B cell (primary cell): ENCODE data around the gene UQCC5. TPM values are rescaled to one million over a fixed set of nuclear protein-coding genes. Genes with fewer than 3 reads are reported as not detected.
A peak's percentile ranks its signal among the peaks of the same experiment; 100 is the strongest.

Experiments used
- ATAC-seq: fragments of 200-7000 bp; cut with Tn5 transposase; one replicate; pipeline ENCODE4 v1.10.0; 2021; ENCODE audit warnings: low read depth, mild to moderate bottlenecking, moderate number of reproducible peaks, moderate library complexity
- CTCF ChIA-PET: fragments of 350-600 bp; sonication (Branson Sonifier 250); formaldehyde crosslinking; loops from one replicate; lab custom pipeline; 2021; ENCODE audit warnings: antibody characterized with exemption, inconsistent platforms; lab: Charles Lee
- POLR2A ChIA-PET: fragments of 350-600 bp; sonication (Branson Sonifier 250); formaldehyde crosslinking; loops from one replicate; lab custom pipeline; 2021; ENCODE audit warnings: antibody characterized with exemption; lab: Charles Lee
- DNase-seq: peaks from one replicate; pipeline ENCODE4 v3.0.0; 2013
- H2AFZ ChIP-seq: 2 replicates; pipeline ENCODE4 v1.6.1; 2012; ENCODE audit warnings: mild to moderate bottlenecking, low read depth, low read length; ENCODE audit not compliant: insufficient read depth, poor library complexity, severe bottlenecking
- H3K27ac ChIP-seq, 2 donors: 1 replicate in 1 of 2; 2 replicates in 1 of 2; pipeline ENCODE4 v1.5.1; 2012 to 2013; ENCODE audit warnings: low read length in 2 of 2, mild to moderate bottlenecking in 2 of 2, moderate library complexity in 1 of 2
- H3K27me3 ChIP-seq, 4 experiments: fragments of 200-600 bp in 1 of 4; sonication (generic) in 1 of 4; replicated peaks in 1 of 4; 1 replicate in 2 of 4; 2 replicates in 2 of 4; pipeline versions ENCODE4 v1.6.1 to v1.7.0; 2013 to 2016; ENCODE audit warnings: low read length in 3 of 4, mild to moderate bottlenecking in 2 of 4, mixed read lengths in 1 of 4, moderate library complexity in 1 of 4; ENCODE audit not compliant: insufficient read depth in 4 of 4, control insufficient read depth in 3 of 4; ENCODE audit errors: control extremely low read depth in 1 of 4
- H3K36me3 ChIP-seq, 2 experiments: replicated peaks in 1 of 2; 1 replicate in 1 of 2; 2 replicates in 1 of 2; pipeline versions ENCODE4 v1.6.1 to v1.7.1; 2013; ENCODE audit warnings: low read length in 1 of 2; ENCODE audit not compliant: insufficient read depth in 2 of 2, control insufficient read depth in 1 of 2; ENCODE audit errors: control extremely low read depth in 1 of 2, extremely low read depth in 1 of 2
- H3K4me1 ChIP-seq, 2 donors: fragments of 200-600 bp in 1 of 2; sonication (generic) in 1 of 2; 1 replicate in 1 of 2; 2 replicates in 1 of 2; pipeline versions ENCODE4 v1.5.1 to v1.6.1; 2013 to 2017; ENCODE audit warnings: low read length in 2 of 2; ENCODE audit not compliant: control insufficient read depth in 2 of 2, insufficient read depth in 2 of 2
- H3K4me2 ChIP-seq: replicated peaks from 2 replicates; pipeline ENCODE3; 2012; ENCODE audit warnings: mild to moderate bottlenecking, low read depth, low read length; ENCODE audit not compliant: poor library complexity, severe bottlenecking
- H3K4me3 ChIP-seq, 5 experiments: fragments of 200-600 bp in 1 of 5; sonication (generic) in 1 of 5; 1 replicate in 3 of 5; 2 replicates in 2 of 5; pipeline versions ENCODE4 v1.5.1 to v1.7.0; 2011 to 2016; ENCODE audit warnings: low read length in 4 of 5, mild to moderate bottlenecking in 4 of 5, low read depth in 2 of 5, control low read depth in 1 of 5, moderate library complexity in 1 of 5; ENCODE audit not compliant: insufficient read depth in 1 of 5; ENCODE audit errors: control extremely low read depth in 1 of 5, extremely low read depth in 1 of 5
- H3K79me2 ChIP-seq: fragments of 200-600 bp; sonication (generic); one replicate; pipeline ENCODE4 v1.6.0; 2016; ENCODE audit warnings: low read length; ENCODE audit not compliant: control insufficient read depth, insufficient read depth
- H3K9ac ChIP-seq: fragments of 200-600 bp; sonication (generic); 2 replicates; pipeline ENCODE4 v1.6.1; 2017; ENCODE audit warnings: mild to moderate bottlenecking, low read length, moderate library complexity
- H3K9me3 ChIP-seq, 3 donors: one replicate each; pipeline versions ENCODE4 v1.6.1 to v1.7.1; 2013; ENCODE audit warnings: low read length in 2 of 3; ENCODE audit not compliant: control insufficient read depth in 2 of 3, insufficient read depth in 1 of 3; ENCODE audit errors: control extremely low read depth in 1 of 3
- H4K20me1 ChIP-seq: 2 replicates; pipeline ENCODE4 v1.6.0; 2012; ENCODE audit warnings: mild to moderate bottlenecking, low read length; ENCODE audit not compliant: insufficient read depth, control insufficient read depth, poor library complexity, severe bottlenecking
- H3K27ac Mint-ChIP-seq: one replicate; pipeline ENCODE4 v1.8.0; 2021; ENCODE audit warnings: mixed read lengths
- H3K27me3 Mint-ChIP-seq: one replicate; pipeline ENCODE4 v1.8.0; 2021; ENCODE audit warnings: mixed read lengths
- H3K4me1 Mint-ChIP-seq: one replicate; pipeline ENCODE4 v1.8.0; 2021; ENCODE audit warnings: mixed read lengths
- H3K4me3 Mint-ChIP-seq: one replicate; pipeline ENCODE4 v1.8.0; 2021; ENCODE audit warnings: mixed read lengths
- H3K9me3 Mint-ChIP-seq: one replicate; pipeline ENCODE4 v1.8.0; 2022; ENCODE audit warnings: mixed read lengths; ENCODE audit not compliant: insufficient read depth
- CTCF ChIP-seq: fragments of 200-600 bp; IDR thresholded peaks from one replicate; pipeline ENCODE4 v1.8.0; 2022; ENCODE audit warnings: antibody characterized with exemption, mild to moderate bottlenecking
- EZH2 ChIP-seq: IDR thresholded peaks from 2 replicates; pipeline ENCODE4 v1.6.1; 2012; ENCODE audit warnings: borderline replicate concordance, low read depth, mild to moderate bottlenecking, moderate library complexity, low read length; ENCODE audit not compliant: insufficient read depth, poor library complexity, severe bottlenecking
- WGBS: methylation state at CpG from one replicate; pipeline ENCODE4 v1.1.5; 2013; ENCODE audit warnings: missing lambda C conversion rate; ENCODE audit not compliant: insufficient coverage; 5-methylcytosine and 5-hydroxymethylcytosine counted together
- intact Hi-C: fragments of 100-400 bp; cut with micrococcal nuclease; formaldehyde crosslinking; loops from one replicate; pipeline ENCODE4 v1.10.0; 2022
- polyA plus RNA-seq: library from polyadenylated mRNA; depleted of rRNA; stranded (reverse); fragments of >200 nt; gene quantifications from 2 replicates; pipeline ENCODE4 v1.2.3, GENCODE V29; 2012
- total RNA-seq, 2 donors: library from RNA; stranded (reverse); fragments of 120-200 nt in 1 of 2; gene quantifications; 1 replicate in 1 of 2; 2 replicates in 1 of 2; pipeline versions ENCODE4 v1.2.3 to v1.2.4, GENCODE V29; 2013 to 2022

Gene UQCC5
- total and polyA plus RNA-seq, 2 donors (not counting 1 experiment from before 2014, with no cell fraction given) = 1.1 to 10.3 TPM

GRCh38 chr3:52539010-52539653 is 2.7 kb downstream of the UQCC5 start:
- POLR2A ChIA-PET = interaction anchor here (0.7 kb wide), 1 partner anchor 425 kb away, joined by 3 read pairs; no protein-coding TSS in a partner anchor
- no peak overlapping the region for H2AFZ ChIP-seq
- H4K20me1 ChIP-seq = no peaks in the 10 kb centered on the region
- TF ChIP-seq EZH2 (no peak), CTCF (no peak)
- Mint-ChIP-seq H3K27ac (peak overlapping the region; percentile 43), H3K4me1 (peaks cover 40% of the 10 kb centered on the region), H3K27me3 (no peaks in the 10 kb centered on the region), H3K9me3 (no peaks in the 10 kb centered on the region), H3K4me3 (peak overlapping the region; percentile 8)
- intact Hi-C loops = loop anchor here (5.0 to 10.0 kb wide), 5 partner anchors 262 to 1144 kb away; partner anchors contain the start of genes DUSP7, PRKCD, RBM15B and STIMATE
- H3K27me3 ChIP-seq = no peaks in the 10 kb centered on the region
- H3K9me3 ChIP-seq = no peaks in the 10 kb centered on the region
- H3K4me2 ChIP-seq = peak overlapping the region; percentile 17
- H3K4me3 ChIP-seq = no peak overlapping the region
- no peak for DNase-seq
- 91% methylated on average over 5 of the region's 5 CpGs for WGBS
- CTCF ChIA-PET = interaction anchor here (0.7 kb wide), 1 partner anchor 39 kb away, joined by 3 read pairs; no protein-coding TSS in a partner anchor
- H3K27ac ChIP-seq = no peak overlapping the region
- no peaks in the 10 kb centered on the region for H3K36me3 ChIP-seq
- peaks cover 25 to 34% of the 10 kb centered on the region in 2 donors for H3K4me1 ChIP-seq
- H3K9ac ChIP-seq = no peak overlapping the region
- peaks cover 37% of the 10 kb centered on the region for H3K79me2 ChIP-seq
- ATAC-seq = no peak

- no peaks in the 10 kb centered on the region for H3K27me3 Mint-ChIP-seq
- H3K36me3 ChIP-seq = peaks cover 0 to under 1% of the 10 kb centered on the region in 2 experiments
- TF ChIP-seq CTCF (no peak), EZH2 (no peak)
- H3K9ac ChIP-seq = no peak overlapping the region
- intact Hi-C loops = no loop called here
- no peak for DNase-seq
- ChIA-PET POLR2A (no interaction called here), CTCF (interaction anchor here (1.3 kb wide), 1 partner anchor 12 kb away, joined by 3 read pairs; no protein-coding TSS in a partner anchor)
- H3K4me3 ChIP-seq = no peak overlapping the region
- H3K27me3 ChIP-seq = no peaks in the 10 kb centered on the region
- no peaks in the 10 kb centered on the region for H3K9me3 Mint-ChIP-seq
- peaks cover 32% of the 10 kb centered on the region for H3K4me1 Mint-ChIP-seq
- peaks cover 21 to 24% of the 10 kb centered on the region in 2 donors for H3K4me1 ChIP-seq
- H3K27ac Mint-ChIP-seq = no peak overlapping the region
- no peaks in the 10 kb centered on the region for H3K9me3 ChIP-seq
- H3K4me3 Mint-ChIP-seq = no peak overlapping the region
- no peak for ATAC-seq
- no peak overlapping the region for H3K27ac ChIP-seq
- no CpG with 5 or more reads among the region's 2 CpGs for WGBS
- H2AFZ ChIP-seq = no peak overlapping the region
- H3K79me2 ChIP-seq = peaks cover 37% of the 10 kb centered on the region
- no peaks in the 10 kb centered on the region for H4K20me1 ChIP-seq
- no peak overlapping the region for H3K4me2 ChIP-seq
Measured at GRCh38 chr3:52541050-52541449, 4.6 kb downstream of the UQCC5 start.
